ENCODE measurements around the gene ATP6V0B.

The ATP6V0B gene

DNA sequence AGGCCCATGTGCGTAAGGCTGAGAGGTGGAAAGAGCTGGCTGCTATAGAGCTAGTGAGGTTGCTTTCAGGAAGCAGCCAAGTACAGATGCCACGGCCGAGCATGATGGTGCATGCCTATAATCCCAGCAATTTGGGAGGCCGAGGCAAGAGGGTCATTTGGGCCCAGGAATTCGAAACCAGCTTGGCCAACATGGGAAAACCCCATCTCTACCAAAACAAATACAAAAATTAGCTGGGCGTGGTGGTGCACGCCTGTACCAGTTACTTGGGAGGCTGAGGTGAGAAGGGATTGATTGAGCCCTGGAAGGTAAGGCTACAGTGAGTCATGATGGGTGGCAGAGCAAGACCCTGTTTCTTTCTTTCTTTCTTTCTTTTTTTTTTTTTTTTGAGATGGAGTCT lies 19.3 kb downstream of the ATP6V0B start:
- no peak overlapping the region for H3K4me3 ChIP-seq (replicated peaks; ENCODE audit: insufficient read depth, low read length)
- no peak for TF ChIP-seq GABPA (IDR thresholded peaks at IDR 0.05; ENCODE audit: low read depth)
- no peak for TF ChIP-seq POLR2AphosphoS5 (IDR thresholded peaks at IDR 0.05; ENCODE audit: low read depth)
- H3K27ac ChIP-seq (replicated peaks) = no peak overlapping the region
- no peak for DNase-seq (ENCODE audit: low read depth in 1 of 2, low spot score in 1 of 2)
- no peaks in the 10 kb centered on the region for H3K27me3 ChIP-seq (ENCODE audit: insufficient read depth, poor library complexity, severe bottlenecking)

GRCh38 chr1:43994794-43995790 lies 20.3 kb downstream of the ATP6V0B start:
- peak in 1 of 2 experiments; percentile 35 for DNase-seq (ENCODE audit: low read depth in 1 of 2, low spot score in 1 of 2)
- TF ChIP-seq CTCF (IDR thresholded peaks at IDR 0.05; ENCODE audit: insufficient read depth, low read length) = peak; percentile 11
- TF ChIP-seq, protein P1, sequence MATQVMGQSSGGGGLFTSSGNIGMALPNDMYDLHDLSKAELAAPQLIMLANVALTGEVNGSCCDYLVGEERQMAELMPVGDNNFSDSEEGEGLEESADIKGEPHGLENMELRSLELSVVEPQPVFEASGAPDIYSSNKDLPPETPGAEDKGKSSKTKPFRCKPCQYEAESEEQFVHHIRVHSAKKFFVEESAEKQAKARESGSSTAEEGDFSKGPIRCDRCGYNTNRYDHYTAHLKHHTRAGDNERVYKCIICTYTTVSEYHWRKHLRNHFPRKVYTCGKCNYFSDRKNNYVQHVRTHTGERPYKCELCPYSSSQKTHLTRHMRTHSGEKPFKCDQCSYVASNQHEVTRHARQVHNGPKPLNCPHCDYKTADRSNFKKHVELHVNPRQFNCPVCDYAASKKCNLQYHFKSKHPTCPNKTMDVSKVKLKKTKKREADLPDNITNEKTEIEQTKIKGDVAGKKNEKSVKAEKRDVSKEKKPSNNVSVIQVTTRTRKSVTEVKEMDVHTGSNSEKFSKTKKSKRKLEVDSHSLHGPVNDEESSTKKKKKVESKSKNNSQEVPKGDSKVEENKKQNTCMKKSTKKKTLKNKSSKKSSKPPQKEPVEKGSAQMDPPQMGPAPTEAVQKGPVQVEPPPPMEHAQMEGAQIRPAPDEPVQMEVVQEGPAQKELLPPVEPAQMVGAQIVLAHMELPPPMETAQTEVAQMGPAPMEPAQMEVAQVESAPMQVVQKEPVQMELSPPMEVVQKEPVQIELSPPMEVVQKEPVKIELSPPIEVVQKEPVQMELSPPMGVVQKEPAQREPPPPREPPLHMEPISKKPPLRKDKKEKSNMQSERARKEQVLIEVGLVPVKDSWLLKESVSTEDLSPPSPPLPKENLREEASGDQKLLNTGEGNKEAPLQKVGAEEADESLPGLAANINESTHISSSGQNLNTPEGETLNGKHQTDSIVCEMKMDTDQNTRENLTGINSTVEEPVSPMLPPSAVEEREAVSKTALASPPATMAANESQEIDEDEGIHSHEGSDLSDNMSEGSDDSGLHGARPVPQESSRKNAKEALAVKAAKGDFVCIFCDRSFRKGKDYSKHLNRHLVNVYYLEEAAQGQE (IDR thresholded peaks at IDR 0.05; ENCODE audit: insufficient replicate concordance, low read depth) = no peak
- TF ChIP-seq GABPA (IDR thresholded peaks at IDR 0.05; ENCODE audit: low read depth) = no peak
- Histone ChIP-seq H3K27me3 (ENCODE audit: insufficient read depth, poor library complexity, severe bottlenecking) (no peaks in the 10 kb centered on the region), H3K27ac (replicated peaks) (no peak overlapping the region), H3K4me3 (replicated peaks; ENCODE audit: insufficient read depth, low read length) (no peak overlapping the region)

DNA sequence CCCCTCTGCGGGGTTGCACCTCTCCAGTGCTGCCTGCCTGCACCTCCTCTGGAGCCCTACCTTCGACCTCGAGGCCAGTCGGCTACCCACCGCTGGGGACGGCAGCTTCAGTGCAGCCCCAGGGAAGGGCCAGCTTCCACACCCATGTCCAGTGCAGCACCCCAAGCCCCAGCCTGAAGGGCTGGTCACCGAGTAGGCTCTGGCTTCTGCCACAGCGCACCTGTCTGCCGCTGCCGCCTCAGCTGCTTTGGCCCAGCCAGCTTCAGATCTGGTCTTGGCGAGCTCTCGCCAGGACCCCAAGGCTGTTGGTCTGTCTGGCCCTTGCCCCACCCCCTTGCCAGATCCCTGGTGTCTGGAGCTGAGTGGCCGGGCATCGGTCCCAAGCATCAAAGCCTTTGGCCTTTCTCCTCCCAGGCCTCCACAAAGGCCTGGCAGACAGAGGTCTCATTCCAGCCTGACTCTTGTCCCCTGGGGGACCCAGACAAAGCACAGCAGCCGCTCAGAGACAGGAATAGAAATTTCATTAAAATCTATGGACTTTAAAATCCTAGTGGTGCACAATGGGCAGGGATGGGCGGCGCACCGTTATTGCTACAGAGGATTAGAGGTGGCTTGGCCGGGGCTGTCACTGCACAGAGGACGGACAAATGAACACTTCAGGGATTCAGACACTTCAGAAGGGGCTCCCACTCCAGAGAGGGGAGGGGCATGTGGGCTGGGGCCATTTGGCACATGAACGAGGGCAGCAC lies 21.4 kb downstream of the ATP6V0B start:
- H3K27ac ChIP-seq (replicated peaks) = no peak overlapping the region
- no peak overlapping the region for H3K4me3 ChIP-seq (replicated peaks; ENCODE audit: insufficient read depth, low read length)
- DNase-seq (ENCODE audit: low read depth in 1 of 2, low spot score in 1 of 2) = no peak
- H3K27me3 ChIP-seq (ENCODE audit: insufficient read depth, poor library complexity, severe bottlenecking) = no peaks in the 10 kb centered on the region
- TF ChIP-seq SPI1 (IDR thresholded peaks at IDR 0.05; ENCODE audit: borderline replicate concordance, low read depth) (no peak), GABPA (IDR thresholded peaks at IDR 0.05; ENCODE audit: low read depth) (no peak), CTCF (IDR thresholded peaks at IDR 0.05; ENCODE audit: insufficient read depth, low read length) (no peak), POLR2AphosphoS5 (IDR thresholded peaks at IDR 0.05; ENCODE audit: low read depth) (no peak)
- TF ChIP-seq, protein P1 (IDR thresholded peaks at IDR 0.05; ENCODE audit: insufficient replicate concordance, low read depth) = no peak

GRCh38 chr1:43996733-43997115 lies 22.0 kb downstream of the ATP6V0B start:
- Histone ChIP-seq H3K4me3 (replicated peaks; ENCODE audit: insufficient read depth, low read length) (no peak overlapping the region), H3K27me3 (ENCODE audit: insufficient read depth, poor library complexity, severe bottlenecking) (no peaks in the 10 kb centered on the region), H3K27ac (replicated peaks) (no peak overlapping the region)
- DNase-seq (ENCODE audit: low read depth in 1 of 2, low spot score in 1 of 2) = no peak
- TF ChIP-seq POLR2AphosphoS5 (IDR thresholded peaks at IDR 0.05; ENCODE audit: low read depth) = no peak
- no peak for TF ChIP-seq SPI1 (IDR thresholded peaks at IDR 0.05; ENCODE audit: borderline replicate concordance, low read depth)
- no peak for TF ChIP-seq CTCF (IDR thresholded peaks at IDR 0.05; ENCODE audit: insufficient read depth, low read length)
- TF ChIP-seq, protein P1 (IDR thresholded peaks at IDR 0.05; ENCODE audit: insufficient replicate concordance, low read depth) = no peak
- no peak for TF ChIP-seq GABPA (IDR thresholded peaks at IDR 0.05; ENCODE audit: low read depth)
